HG03442 (cell line): ENCODE measurements around the gene ALAS2.
A peak's percentile ranks its signal among the peaks of the same experiment; 100 is the strongest.
"Not testable (repeated sequence)": the region's sequence is repeated elsewhere in the genome, so short reads cannot be mapped to it uniquely, and the experiment has no call there.

Source experiments
- ATAC-seq: cut with Tn5 transposase; IDR thresholded peaks from one replicate; pipeline ENCODE4 v1.9.1; 2021; ENCODE audit warnings: mild to moderate bottlenecking, moderate library complexity; ENCODE audit not compliant: unreplicated experiment

The ALAS2 gene

GRCh38 chrX:55006827-55007621, 23.8 kb downstream of the ALAS2 start:
- ATAC-seq: no peak

- no peak for ATAC-seq
Observed at GRCh38 chrX:55005256-55005655, 25.5 kb downstream of the ALAS2 start.

DNA sequence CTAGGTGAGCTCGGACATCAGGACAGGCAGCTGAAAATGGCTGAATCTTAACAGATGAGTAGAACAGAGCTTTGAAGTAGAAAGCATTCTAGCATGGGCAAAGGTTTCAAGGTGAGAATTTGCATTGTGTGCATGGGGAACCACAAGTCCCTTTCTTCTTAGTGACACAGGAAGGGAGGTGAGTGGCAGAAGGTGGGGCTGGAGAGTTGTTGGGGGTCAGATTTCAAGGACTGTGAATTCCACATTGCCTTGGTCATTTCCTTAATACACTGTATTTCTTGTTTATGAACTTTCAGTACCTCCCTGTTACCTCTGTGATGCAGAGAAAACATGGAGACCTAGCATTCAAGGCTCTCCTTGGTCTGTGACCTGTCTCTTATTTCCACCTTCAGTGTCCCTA, 26.5 kb downstream of the ALAS2 start:
- ATAC-seq: no peak

- ATAC-seq: peak; percentile 90
Observed at GRCh38 chrX:54999717-55000598, 30.8 kb downstream of the ALAS2 start, which contains the start of gene APEX2. Gene APEX2, plus strand, starts transcription at chrX:55000363. Its CDS starts 60 bp downstream, at chrX:55000423.

- no peak for ATAC-seq
Observed at GRCh38 chrX:54995621-54996020, 35.2 kb downstream of the ALAS2 start.

DNA sequence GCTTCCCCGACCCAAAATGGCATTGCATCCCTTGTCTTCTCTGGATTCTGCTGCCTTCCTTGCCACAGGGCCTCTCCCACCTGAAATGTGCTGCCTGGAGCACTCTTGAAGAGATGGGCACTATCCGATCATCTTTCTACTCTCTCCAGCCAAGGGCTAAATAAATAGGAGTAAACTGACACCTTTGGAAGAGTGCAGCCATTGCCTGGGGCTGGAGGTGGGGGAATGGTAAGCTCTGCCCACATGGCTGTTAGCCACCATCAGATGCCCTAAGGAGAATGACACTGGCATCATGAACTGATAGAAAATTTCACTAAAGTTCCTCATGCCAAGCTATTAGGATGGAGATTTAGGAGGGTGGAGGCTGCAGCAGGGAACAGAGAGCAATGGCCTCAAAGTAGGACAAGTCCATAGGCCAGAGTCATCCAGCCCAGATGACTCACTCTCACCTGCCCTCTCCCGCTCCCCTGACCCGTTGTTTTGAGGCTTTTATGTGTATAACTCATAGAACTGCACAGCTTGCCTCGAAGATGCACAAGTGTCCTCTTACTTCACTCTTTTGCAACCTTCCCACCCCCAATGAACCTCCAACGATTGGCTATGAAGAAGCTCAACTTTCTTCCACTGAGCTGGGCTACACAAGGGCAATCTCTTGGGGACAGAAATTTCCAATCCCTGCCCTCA, 36.0 kb downstream of the ALAS2 start:
- ATAC-seq: no peak

- no peak for ATAC-seq
Observed at GRCh38 chrX:54994099-54994498, 36.7 kb downstream of the ALAS2 start, which contains the start of gene PFKFB1. Gene PFKFB1, minus strand, starts transcription at chrX:54994188. Its CDS starts 181 bp downstream, at chrX:54994007.

- no peak for ATAC-seq
Observed at GRCh38 chrX:54992911-54993622, 37.7 kb downstream of the ALAS2 start.

DNA sequence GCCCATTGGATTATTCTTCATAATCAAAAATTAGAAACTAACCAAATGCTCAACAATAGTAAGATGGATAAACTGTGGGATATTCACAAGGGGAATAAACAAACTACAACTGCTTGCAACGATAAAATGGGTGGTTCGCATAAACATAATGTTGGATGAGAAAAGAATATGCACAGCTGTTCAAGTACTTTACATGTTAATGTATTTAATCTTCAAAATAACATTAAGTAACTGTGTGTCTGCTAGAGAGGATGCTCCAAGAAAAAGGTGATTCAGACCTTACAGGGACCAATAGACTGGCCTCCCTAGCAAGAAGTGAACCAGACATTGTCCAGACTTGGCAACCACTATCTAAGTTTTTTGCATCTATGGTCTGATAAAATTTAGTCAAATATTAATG, 39.1 kb downstream of the ALAS2 start:
- ATAC-seq: no peak

DNA sequence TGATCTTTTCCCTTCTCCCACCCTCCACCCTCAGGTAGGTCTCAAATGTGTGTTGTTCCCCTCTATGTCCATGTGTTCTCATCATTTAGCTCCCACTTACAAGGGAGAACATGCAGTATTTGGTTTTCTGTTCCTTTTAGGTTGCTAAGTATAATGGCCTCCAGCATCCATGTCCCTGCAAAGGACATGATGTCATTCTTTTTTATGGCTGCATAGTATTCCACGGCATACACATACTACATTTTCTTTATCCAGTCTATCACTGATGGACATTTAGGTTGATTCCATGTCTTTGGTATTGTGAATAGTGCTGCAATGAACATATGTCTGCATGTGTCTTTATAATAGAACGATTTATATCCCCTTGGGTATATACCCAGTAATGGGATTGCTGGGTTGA, 47.5 kb downstream of the ALAS2 start:
- ATAC-seq: not testable (repeated sequence)

- ATAC-seq: no peak
Observed at GRCh38 chrX:54980334-54980733, 50.4 kb downstream of the ALAS2 start.

GRCh38 chrX:54979432-54979831, 51.3 kb downstream of the ALAS2 start:
- ATAC-seq: no peak

DNA sequence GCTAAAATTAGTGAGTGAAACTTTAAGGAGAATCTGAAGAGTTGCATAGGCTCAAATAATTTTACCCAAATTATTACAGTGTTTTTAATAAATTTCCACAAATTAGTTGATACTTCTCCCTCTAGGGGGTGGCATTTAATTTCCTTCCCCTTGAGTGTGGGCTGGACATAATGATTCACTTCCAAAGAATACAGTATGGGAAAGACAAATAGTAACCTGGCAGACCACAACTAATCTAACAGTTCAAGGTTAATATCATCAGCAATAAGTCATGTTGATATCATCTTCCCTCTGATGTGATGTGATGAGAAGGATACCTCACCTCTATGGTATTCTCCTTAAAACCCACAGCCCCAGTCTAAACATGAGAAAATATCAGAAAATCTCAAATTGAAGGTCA, 52.3 kb downstream of the ALAS2 start:
- no peak for ATAC-seq

DNA sequence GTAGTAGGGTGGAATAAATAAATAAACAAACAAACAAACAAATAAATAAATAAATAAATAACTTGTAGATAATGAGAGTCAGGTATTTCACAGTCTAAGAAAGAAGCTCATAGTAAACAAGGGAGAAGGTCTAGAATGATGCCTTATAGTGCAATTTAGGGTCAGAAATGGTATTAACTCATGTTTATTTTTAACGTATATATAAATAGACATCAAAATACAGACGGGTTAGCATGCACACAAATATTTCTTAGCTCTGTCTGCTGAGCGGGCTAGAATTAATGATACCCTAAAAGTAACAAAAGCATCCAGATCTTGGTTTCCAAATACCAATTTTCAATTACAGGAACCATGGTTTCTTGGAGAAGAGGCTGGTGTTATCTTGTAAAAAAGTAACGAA, 53.4 kb downstream of the ALAS2 start:
- no peak for ATAC-seq

DNA sequence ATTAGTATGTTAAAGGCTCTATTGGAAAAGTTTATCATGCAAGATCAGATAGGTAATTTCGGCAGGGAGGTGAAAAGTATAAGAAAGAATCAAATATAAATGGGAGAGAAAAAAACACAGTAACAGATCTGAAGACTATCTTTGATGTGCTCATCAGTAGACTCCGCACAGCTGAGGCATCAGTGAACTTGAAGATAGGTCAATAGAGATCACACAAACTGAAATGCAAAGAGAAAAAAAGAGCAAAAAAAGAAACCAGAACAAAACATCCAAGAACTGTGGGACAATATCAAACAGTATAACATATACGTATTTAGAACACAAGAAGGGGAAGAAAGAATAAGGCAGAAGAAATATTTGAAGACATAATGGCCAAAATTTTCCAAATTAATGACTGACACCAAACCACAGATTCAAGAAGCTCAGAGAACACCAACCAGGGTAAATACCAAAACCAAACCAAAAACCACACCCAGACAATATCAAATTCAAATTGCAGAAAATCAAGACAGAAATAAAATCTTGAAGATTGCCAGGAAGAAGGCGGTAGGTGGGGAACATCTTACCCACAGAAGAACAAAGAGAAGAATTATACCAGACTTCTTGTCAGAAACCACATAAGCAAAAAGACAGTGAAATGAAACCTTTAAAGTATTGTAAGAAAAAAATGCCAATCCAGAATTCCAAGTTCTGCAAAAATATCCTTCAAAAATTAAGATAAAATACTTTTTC, 65.8 kb downstream of the ALAS2 start:
- no peak for ATAC-seq

GRCh38 chrX:54961750-54962149, 69.0 kb downstream of the ALAS2 start:
- ATAC-seq: no peak
